Measurements from ENCODE around the gene LINGO4.

The LINGO4 gene

DNA sequence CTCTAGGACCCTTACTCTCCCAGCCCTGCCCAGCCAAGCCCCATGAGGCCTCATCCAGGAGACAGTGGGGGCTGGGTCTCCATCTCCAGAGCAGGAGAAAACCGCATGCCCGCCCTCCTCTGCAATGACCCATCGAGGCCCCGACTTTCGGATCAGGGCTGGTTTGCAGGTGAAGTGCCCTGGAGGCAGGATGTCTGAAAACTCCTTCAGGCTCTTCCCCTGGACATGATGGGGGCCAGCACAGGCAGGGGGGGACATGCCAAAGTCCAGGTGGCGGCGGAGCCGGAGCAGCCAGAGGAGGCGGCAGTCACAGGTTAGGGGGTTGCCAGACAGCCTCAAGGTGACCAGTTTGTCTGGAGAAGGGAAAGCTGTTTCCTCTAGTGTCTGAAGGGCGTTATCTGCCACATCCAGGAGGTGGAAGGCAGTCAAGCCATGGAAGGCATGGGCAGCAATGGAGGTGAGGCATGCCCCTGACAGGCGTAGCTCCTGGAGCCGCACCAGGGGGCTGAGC, 3.9 kb downstream of the LINGO4 start:
- TF ChIP-seq, protein P1, sequence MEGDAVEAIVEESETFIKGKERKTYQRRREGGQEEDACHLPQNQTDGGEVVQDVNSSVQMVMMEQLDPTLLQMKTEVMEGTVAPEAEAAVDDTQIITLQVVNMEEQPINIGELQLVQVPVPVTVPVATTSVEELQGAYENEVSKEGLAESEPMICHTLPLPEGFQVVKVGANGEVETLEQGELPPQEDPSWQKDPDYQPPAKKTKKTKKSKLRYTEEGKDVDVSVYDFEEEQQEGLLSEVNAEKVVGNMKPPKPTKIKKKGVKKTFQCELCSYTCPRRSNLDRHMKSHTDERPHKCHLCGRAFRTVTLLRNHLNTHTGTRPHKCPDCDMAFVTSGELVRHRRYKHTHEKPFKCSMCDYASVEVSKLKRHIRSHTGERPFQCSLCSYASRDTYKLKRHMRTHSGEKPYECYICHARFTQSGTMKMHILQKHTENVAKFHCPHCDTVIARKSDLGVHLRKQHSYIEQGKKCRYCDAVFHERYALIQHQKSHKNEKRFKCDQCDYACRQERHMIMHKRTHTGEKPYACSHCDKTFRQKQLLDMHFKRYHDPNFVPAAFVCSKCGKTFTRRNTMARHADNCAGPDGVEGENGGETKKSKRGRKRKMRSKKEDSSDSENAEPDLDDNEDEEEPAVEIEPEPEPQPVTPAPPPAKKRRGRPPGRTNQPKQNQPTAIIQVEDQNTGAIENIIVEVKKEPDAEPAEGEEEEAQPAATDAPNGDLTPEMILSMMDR (IDR thresholded peaks at IDR 0.05): no peak
- Histone ChIP-seq H3K4me1 (ENCODE audit: control insufficient read depth in 1 of 2, insufficient read depth in 1 of 2, low read depth in 1 of 2, low read length in 1 of 2) (no peaks in the 10 kb centered on the region), H3K36me3 (no peaks in the 10 kb centered on the region), H3K4me3 (ENCODE audit: low read depth in 1 of 2, low read length in 1 of 2) (no peak overlapping the region), H3K9me3 (no peaks in the 10 kb centered on the region), H3K27me3 (peaks cover 77% of the 10 kb centered on the region), H3K27ac (no peak overlapping the region)

DNA sequence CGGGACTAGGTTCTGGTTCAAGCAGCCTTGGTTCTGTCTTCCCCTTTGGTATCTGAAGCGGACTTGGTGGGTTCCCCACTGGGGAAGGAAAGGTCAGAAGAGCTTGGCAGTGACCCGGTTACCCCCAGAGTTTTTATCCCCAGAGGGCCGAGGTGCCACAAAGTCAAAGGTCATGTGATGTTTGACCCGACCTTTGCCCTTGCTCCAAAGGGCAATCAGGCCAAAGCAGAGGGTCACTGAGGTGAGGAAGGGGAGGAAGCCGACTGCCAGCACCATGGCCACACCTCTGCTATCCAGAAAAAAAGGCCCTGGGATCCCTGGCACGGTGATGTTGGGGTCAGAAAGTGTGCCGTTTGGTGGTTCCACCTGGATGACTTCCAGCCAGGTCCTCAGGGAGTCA, 4.4 kb downstream of the LINGO4 start:
- H3K27me3 ChIP-seq: peaks cover 73% of the 10 kb centered on the region
- TF ChIP-seq, protein P1 (IDR thresholded peaks at IDR 0.05): no peak
- H3K36me3 ChIP-seq: no peaks in the 10 kb centered on the region
- no peak overlapping the region for H3K27ac ChIP-seq
- H3K9me3 ChIP-seq: no peaks in the 10 kb centered on the region
- no peaks in the 10 kb centered on the region for H3K4me1 ChIP-seq (ENCODE audit: control insufficient read depth in 1 of 2, insufficient read depth in 1 of 2, low read depth in 1 of 2, low read length in 1 of 2)
- H3K4me3 ChIP-seq (ENCODE audit: low read depth in 1 of 2, low read length in 1 of 2): no peak overlapping the region

DNA sequence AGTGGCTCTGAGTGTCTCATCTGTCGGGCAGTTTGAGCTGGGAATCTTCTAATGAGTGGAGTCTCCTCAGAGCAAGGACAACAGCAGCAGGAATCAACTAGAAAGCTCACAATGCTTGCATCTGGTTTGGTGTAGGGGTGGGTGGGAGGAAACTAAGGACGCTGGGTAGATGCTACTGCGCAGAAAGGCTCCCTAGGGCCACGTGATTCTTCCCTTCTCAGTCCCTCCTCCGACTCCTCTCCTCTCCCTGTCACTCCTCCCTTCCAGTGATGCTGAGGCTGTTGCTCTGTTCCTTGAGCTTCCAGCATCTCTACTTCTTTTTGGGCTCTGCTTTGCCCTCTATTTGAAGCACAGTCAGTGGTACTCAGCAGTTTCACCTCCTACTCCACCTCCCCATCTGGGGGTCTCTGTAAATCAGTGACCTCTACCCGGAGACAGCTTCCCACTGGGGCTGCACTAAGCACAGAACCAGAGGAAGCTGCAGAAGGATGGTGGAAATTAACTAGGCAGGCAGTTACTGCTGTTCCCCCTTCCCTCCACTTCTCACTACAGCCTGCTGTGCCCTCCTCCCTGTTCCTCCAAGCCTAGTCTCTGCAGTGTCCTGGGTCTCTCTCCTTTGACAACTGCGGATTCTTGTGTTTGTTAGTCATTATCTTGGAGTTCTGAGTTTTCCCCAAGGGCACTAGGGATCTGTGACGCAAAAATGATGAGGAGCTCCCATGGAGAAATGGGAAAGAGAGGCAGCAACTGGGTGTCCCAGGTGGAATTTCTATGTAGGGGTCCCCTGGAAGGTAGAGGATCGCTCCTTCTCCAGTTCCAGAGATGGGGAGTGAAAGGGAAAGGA, 5.8 kb downstream of the LINGO4 start:
- no peaks in the 10 kb centered on the region for H3K9me3 ChIP-seq
- TF ChIP-seq, protein P1 (IDR thresholded peaks at IDR 0.05): no peak
- H3K4me3 ChIP-seq (ENCODE audit: low read depth in 1 of 2, low read length in 1 of 2): no peak overlapping the region

DNA sequence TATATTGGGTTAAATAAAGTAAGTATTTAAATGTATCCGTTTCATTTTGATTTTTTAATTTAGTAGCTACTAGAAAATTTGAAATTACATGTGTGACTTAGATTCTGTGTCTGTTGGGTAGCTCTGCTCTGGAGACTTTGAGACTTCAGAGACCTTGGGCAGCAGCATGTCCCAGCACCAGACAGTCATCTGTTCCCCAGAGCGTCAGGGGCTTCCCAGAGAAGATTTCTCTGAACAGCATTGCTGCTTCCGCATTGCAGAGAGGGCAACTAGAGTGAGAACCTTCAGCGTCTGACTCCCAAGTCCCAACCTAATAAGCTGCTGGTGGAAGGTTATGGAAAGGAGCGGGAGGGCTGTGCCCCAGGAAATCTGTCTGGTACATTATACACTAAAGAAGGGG, 6.6 kb downstream of the LINGO4 start:
- peaks cover 51% of the 10 kb centered on the region for H3K27me3 ChIP-seq
- TF ChIP-seq, protein P1 (IDR thresholded peaks at IDR 0.05): no peak
- no peak overlapping the region for H3K27ac ChIP-seq

More for the DNA sequence above, 5.8 kb downstream of the LINGO4 start:
- H3K36me3 ChIP-seq: no peaks in the 10 kb centered on the region
- H3K27me3 ChIP-seq: peaks cover 59% of the 10 kb centered on the region
- H3K4me1 ChIP-seq (ENCODE audit: control insufficient read depth in 1 of 2, insufficient read depth in 1 of 2, low read depth in 1 of 2, low read length in 1 of 2): no peaks in the 10 kb centered on the region
- no peak overlapping the region for H3K27ac ChIP-seq

DNA sequence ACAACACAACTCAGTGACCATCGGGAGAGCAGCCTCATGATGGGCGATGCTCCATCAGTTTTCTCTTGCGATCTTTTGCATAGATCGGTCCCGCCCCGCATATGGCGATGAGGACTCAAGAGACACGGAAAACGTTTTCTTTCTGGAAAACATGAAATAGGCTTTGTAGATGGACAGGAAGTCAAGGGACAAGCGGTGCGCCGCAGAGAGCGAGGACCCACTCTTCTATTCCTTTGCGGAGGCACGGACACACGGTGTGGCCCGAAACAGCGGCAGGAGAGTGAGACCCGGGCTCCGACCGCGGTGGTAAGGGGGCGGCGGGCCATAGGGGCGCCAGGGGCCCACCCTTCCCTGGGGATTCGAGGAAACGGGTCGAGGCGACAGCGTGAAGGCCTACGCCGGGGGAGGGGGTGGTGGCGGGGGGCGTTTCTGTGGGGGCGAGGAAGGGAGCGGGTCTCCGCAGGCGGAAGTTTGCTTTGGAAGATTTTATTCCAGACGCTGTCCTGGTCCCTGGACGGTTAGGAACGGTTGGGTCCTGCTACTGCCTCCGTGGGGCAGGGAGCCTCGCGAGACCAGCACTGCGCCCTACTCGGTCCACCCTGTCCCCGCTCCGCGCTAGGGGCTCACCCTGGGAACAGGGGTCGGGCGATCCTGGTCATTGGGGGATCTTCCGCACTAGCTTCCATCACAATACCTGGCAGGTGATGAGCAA, 14.1 kb downstream of the LINGO4 start:
- no peaks in the 10 kb centered on the region for H3K9me3 ChIP-seq
- TF ChIP-seq, protein P1 (IDR thresholded peaks at IDR 0.05): no peak
- H3K4me3 ChIP-seq (ENCODE audit: low read depth in 1 of 2, low read length in 1 of 2): peak overlapping the region; percentile 93
- H3K27ac ChIP-seq: peak overlapping the region; percentile 45
- H3K27me3 ChIP-seq: peaks cover 22% of the 10 kb centered on the region
- no peaks in the 10 kb centered on the region for H3K36me3 ChIP-seq
- H3K4me1 ChIP-seq (ENCODE audit: control insufficient read depth in 1 of 2, insufficient read depth in 1 of 2, low read depth in 1 of 2, low read length in 1 of 2): peaks cover 9 to 18% of the 10 kb centered on the region in 2 experiments

More for the DNA sequence above, 6.6 kb downstream of the LINGO4 start:
- Histone ChIP-seq H3K9me3 (no peaks in the 10 kb centered on the region), H3K4me3 (ENCODE audit: low read depth in 1 of 2, low read length in 1 of 2) (no peak overlapping the region), H3K4me1 (ENCODE audit: control insufficient read depth in 1 of 2, insufficient read depth in 1 of 2, low read depth in 1 of 2, low read length in 1 of 2) (no peaks in the 10 kb centered on the region), H3K36me3 (no peaks in the 10 kb centered on the region)

All from neutrophil (primary cell).